Esophagus (tissue), 2 donors: Measurements from ENCODE around the gene FAM83G. TPM values are rescaled to one million over a fixed set of nuclear protein-coding genes. Genes with fewer than 3 reads are reported as not detected.
A peak's percentile ranks its signal among the peaks of the same experiment; 100 is the strongest.

Experiments used
- H3K27ac ChIP-seq, 2 donors: one replicate each; pipeline ENCODE4 v1.5.1; 2013; ENCODE audit warnings: low read depth in 2 of 2, mild to moderate bottlenecking in 2 of 2, inconsistent platforms in 1 of 2, low read length in 1 of 2, moderate library complexity in 1 of 2
- H3K27me3 ChIP-seq, 2 donors: one replicate each; pipeline ENCODE4 v1.6.1; 2013; ENCODE audit warnings: low read length in 2 of 2, control low read depth in 1 of 2, mild to moderate bottlenecking in 1 of 2; ENCODE audit not compliant: insufficient read depth in 2 of 2, control insufficient read depth in 1 of 2
- H3K36me3 ChIP-seq, 2 donors: one replicate each; pipeline ENCODE4 v1.6.1; 2013; ENCODE audit warnings: low read length in 1 of 2; ENCODE audit not compliant: control insufficient read depth in 2 of 2, insufficient read depth in 2 of 2
- H3K4me1 ChIP-seq, 2 donors: one replicate each; pipeline ENCODE4 v1.6.1; 2013; ENCODE audit warnings: low read length in 1 of 2; ENCODE audit not compliant: control insufficient read depth in 2 of 2, insufficient read depth in 2 of 2
- H3K4me3 ChIP-seq, 2 donors: one replicate each; pipeline ENCODE4 v1.5.1; 2013; ENCODE audit warnings: low read length in 2 of 2, mild to moderate bottlenecking in 2 of 2, low read depth in 1 of 2, moderate library complexity in 1 of 2
- H3K9me3 ChIP-seq, 2 donors: one replicate each; pipeline ENCODE4 v1.6.1; 2013; ENCODE audit warnings: mild to moderate bottlenecking in 2 of 2, low read depth in 1 of 2, low read length in 1 of 2, moderate library complexity in 1 of 2; ENCODE audit not compliant: control insufficient read depth in 2 of 2, insufficient read depth in 1 of 2
- WGBS, 2 donors: extraction: QIAGEN DNeasy Blood & Tissue Kit; methylation state at CpG; one replicate each; pipeline ENCODE4 v1.1.7; 2013; 5-methylcytosine and 5-hydroxymethylcytosine counted together
- polyA plus RNA-seq, 2 donors: library from polyadenylated mRNA; stranded (reverse); fragments of 200-250 nt; gene quantifications; one replicate each; pipeline ENCODE4 v1.2.3, GENCODE V29; 2013
- donor health status: healthy with polysubstance abuse.
- donor health status: Bipolar disorder and iron deficiency.

Gene FAM83G
- polyA plus RNA-seq, 2 donors, result 33.2 to 37.1 TPM

GRCh38 chr17:19002805-19003542, 1.6 kb downstream of the FAM83G start:
- peaks cover 7 to 9% of the 10 kb centered on the region in 2 donors for H3K36me3 ChIP-seq
- H3K27me3 ChIP-seq, result no peaks in the 10 kb centered on the region
- peak overlapping the region; percentile 66 to 75 for H3K4me3 ChIP-seq
- peaks cover 4 to 35% of the 10 kb centered on the region in 2 donors for H3K4me1 ChIP-seq
- H3K9me3 ChIP-seq, result no peaks in the 10 kb centered on the region
- 46 to 51% methylated on average over 11 of the region's 11 CpGs for WGBS, 2 donors
- H3K27ac ChIP-seq, result peak overlapping the region; percentile 93 to 98

GRCh38 chr17:19001907-19002590, 2.5 kb downstream of the FAM83G start:
- no peaks in the 10 kb centered on the region for H3K27me3 ChIP-seq
- peaks cover 4 to 37% of the 10 kb centered on the region in 2 donors for H3K4me1 ChIP-seq
- peak overlapping the region; percentile 66 to 75 for H3K4me3 ChIP-seq
- WGBS, 2 donors, result 45 to 52% methylated on average over 7 of the region's 7 CpGs
- H3K36me3 ChIP-seq, result peaks cover 7 to 15% of the 10 kb centered on the region in 2 donors
- H3K9me3 ChIP-seq, result no peaks in the 10 kb centered on the region
- peak overlapping the region; percentile 93 to 98 for H3K27ac ChIP-seq

GRCh38 chr17:19000531-19001325, 3.8 kb downstream of the FAM83G start:
- no peaks in the 10 kb centered on the region for H3K9me3 ChIP-seq
- peak overlapping the region; percentile 93 to 98 for H3K27ac ChIP-seq
- no peaks in the 10 kb centered on the region for H3K27me3 ChIP-seq
- H3K36me3 ChIP-seq, result peaks cover 7 to 19% of the 10 kb centered on the region in 2 donors
- 52 to 62% methylated on average over 17 of the region's 17 CpGs for WGBS, 2 donors
- peak overlapping the region; percentile 66 to 75 for H3K4me3 ChIP-seq
- H3K4me1 ChIP-seq, result peaks cover 4 to 43% of the 10 kb centered on the region in 2 donors

GRCh38 chr17:18999911-19000310, 4.7 kb downstream of the FAM83G start:
- WGBS, 2 donors, result 55 to 63% methylated on average over 6 of the region's 6 CpGs
- peaks cover 4 to 40% of the 10 kb centered on the region in 2 donors for H3K4me1 ChIP-seq
- no peaks in the 10 kb centered on the region for H3K27me3 ChIP-seq
- no peaks in the 10 kb centered on the region for H3K9me3 ChIP-seq
- H3K4me3 ChIP-seq, result no peak overlapping the region
- H3K36me3 ChIP-seq, result peaks cover 7 to 19% of the 10 kb centered on the region in 2 donors
- peak overlapping the region; percentile 93 to 98 for H3K27ac ChIP-seq

- H3K4me1 ChIP-seq, result peaks cover 4 to 40% of the 10 kb centered on the region in 2 donors
- peak overlapping the region; percentile 93 to 98 for H3K27ac ChIP-seq
- no peaks in the 10 kb centered on the region for H3K27me3 ChIP-seq
- peaks cover 7 to 19% of the 10 kb centered on the region in 2 donors for H3K36me3 ChIP-seq
- H3K9me3 ChIP-seq, result no peaks in the 10 kb centered on the region
- no peak overlapping the region for H3K4me3 ChIP-seq
- 48 to 70% methylated on average over 8 of the region's 8 CpGs for WGBS, 2 donors
Observed at GRCh38 chr17:18999394-18999793, 5.2 kb downstream of the FAM83G start.

GRCh38 chr17:18997650-18998196, 6.8 kb downstream of the FAM83G start:
- H3K36me3 ChIP-seq, result peaks cover 7 to 22% of the 10 kb centered on the region in 2 donors
- H3K4me1 ChIP-seq, result peaks cover 7 to 54% of the 10 kb centered on the region in 2 donors
- H3K9me3 ChIP-seq, result no peaks in the 10 kb centered on the region
- H3K27ac ChIP-seq, result peak overlapping the region in 1 of 2 donors; percentile 68
- H3K27me3 ChIP-seq, result no peaks in the 10 kb centered on the region
- no peak overlapping the region for H3K4me3 ChIP-seq
- WGBS, 2 donors, result 71 to 72% methylated on average over 6 of the region's 6 CpGs

- no peaks in the 10 kb centered on the region for H3K9me3 ChIP-seq
- H3K27ac ChIP-seq, result peak overlapping the region in 1 of 2 donors; percentile 44
- no peak overlapping the region for H3K4me3 ChIP-seq
- peaks cover 5 to 30% of the 10 kb centered on the region in 2 donors for H3K36me3 ChIP-seq
- 87 to 88% methylated on average over 2 of the region's 2 CpGs for WGBS, 2 donors
- H3K27me3 ChIP-seq, result no peaks in the 10 kb centered on the region
- H3K4me1 ChIP-seq, result peaks cover 16 to 62% of the 10 kb centered on the region in 2 donors
Observed at GRCh38 chr17:18996458-18996857, 8.1 kb downstream of the FAM83G start.

- Histone ChIP-seq H3K27ac (no peak overlapping the region), H3K4me3 (no peak overlapping the region), H3K4me1 (peaks cover 16 to 58% of the 10 kb centered on the region in 2 donors), H3K36me3 (peaks cover 0 to 30% of the 10 kb centered on the region in 2 donors), H3K9me3 (no peaks in the 10 kb centered on the region), H3K27me3 (no peaks in the 10 kb centered on the region)
- WGBS, 2 donors, result 94 to 97% methylated on average over 3 of the region's 3 CpGs
Observed at GRCh38 chr17:18995220-18995619, 9.3 kb downstream of the FAM83G start.

GRCh38 chr17:18994631-18995030, 9.9 kb downstream of the FAM83G start:
- H3K36me3 ChIP-seq, result peaks cover 0 to 32% of the 10 kb centered on the region in 2 donors
- 19 to 37% methylated on average over 1 of the region's 1 CpG for WGBS, 2 donors
- H3K27me3 ChIP-seq, result no peaks in the 10 kb centered on the region
- no peak overlapping the region for H3K4me3 ChIP-seq
- peak overlapping the region in 1 of 2 donors; percentile 63 for H3K27ac ChIP-seq
- peaks cover 16 to 59% of the 10 kb centered on the region in 2 donors for H3K4me1 ChIP-seq
- H3K9me3 ChIP-seq, result no peaks in the 10 kb centered on the region
